Pancreas (tissue), 10 donors: ENCODE data around the gene IL1RL2. TPM values are rescaled to one million over a fixed set of nuclear protein-coding genes. Genes with fewer than 3 reads are reported as not detected.

Experiments
- ATAC-seq, 4 donors: fragments of 200-7000 bp; cut with Tn5 transposase; one replicate each; pipeline versions ENCODE4 v1.8.0 to v1.9.1; 2020; ENCODE audit warnings: mild to moderate bottlenecking in 4 of 4, moderate library complexity in 4 of 4
- DNase-seq, 6 donors: peaks; one replicate each; pipeline ENCODE4 v3.0.0-alpha.2; 2020
- FAIRE-seq: peaks from 2 replicates; lab custom pipeline; 2012; peaks lifted over from hg19 to GRCh38; lab: Jason Lieb, UNC
- H3K27ac ChIP-seq, 4 donors: fragments of 200-600 bp; sonication (generic); 1 replicate in 3 of 4; 2 replicates in 1 of 4; pipeline versions ENCODE4 v1.5.0 to v1.8.0; 2020
- H3K27me3 ChIP-seq, 4 donors: fragments of 200-600 bp; one replicate each; pipeline ENCODE4 v1.8.0; 2021
- H3K36me3 ChIP-seq, 3 donors: fragments of 200-600 bp; sonication (generic) in 1 of 3; one replicate each; pipeline versions ENCODE4 v1.5.0 to v1.8.0; 2020 to 2021
- H3K4me1 ChIP-seq, 3 donors: fragments of 200-600 bp; one replicate each; pipeline ENCODE4 v1.8.0; 2021
- H3K4me3 ChIP-seq, 4 donors: fragments of 200-600 bp; sonication (generic) in 2 of 4; one replicate each; pipeline versions ENCODE4 v1.5.0 to v1.8.0; 2020 to 2021
- H3K9me3 ChIP-seq, 4 donors: fragments of 200-600 bp; one replicate each; pipeline ENCODE4 v1.8.0; 2021
- CTCF ChIP-seq, 4 donors: fragments of 200-600 bp; sonication (generic) in 3 of 4; IDR thresholded peaks; one replicate each; pipeline versions ENCODE4 v1.5.0 to v1.8.0; 2021; ENCODE audit warnings: antibody characterized with exemption in 4 of 4
- WGBS, 2 donors: extraction: QIAGEN DNeasy Blood & Tissue Kit; methylation state at CpG; one replicate each; pipeline ENCODE4 v1.1.7; 2013; 5-methylcytosine and 5-hydroxymethylcytosine counted together
- intact Hi-C, 3 donors: fragments of 100-400 bp; cut with DNase I; formaldehyde crosslinking; loops; one replicate each; pipeline versions ENCODE4 v1.11.1 to v1.14.2; 2022
- polyA plus RNA-seq, 2 donors: library from polyadenylated mRNA; stranded (reverse); fragments of 200-250 nt; gene quantifications; one replicate each; pipeline ENCODE4 v1.2.3, GENCODE V29; 2013
- total RNA-seq, 6 donors: library from RNA; stranded (reverse); fragmentation: NEBNext Ultra II Directional in 4 of 6; extraction: Animal tissue kit (Norgen Biotek cat#: 25700) in 4 of 6; gene quantifications; one replicate each; pipeline versions ENCODE4 v1.2.1 to v1.2.4, GENCODE V29; 2021 to 2023
- donor health status: healthy with polysubstance abuse.
- donor health status: DM: no; HTN: no; CAD: no; lungs with moderate emphysema.
- donor health status: DM: no; HTN: no; CAD: no.
- donor health status: control.
- donor health status: control.
- donor health status: Bipolar disorder and iron deficiency.
- donor health status: DM: yes; HTN: yes; CAD: no.
- donor health status: DM: no; HTN: no; CAD: no.
- donor health status: DM: no; HTN: no; CAD: no.
- donor health status: DM: yes; HTN: yes; CAD: no.

The IL1RL2 gene
- total and polyA plus RNA-seq, 8 donors = 0.12 to 1.2 (median 0.34) TPM

- Histone ChIP-seq H3K4me1 (no peaks in the 10 kb centered on the region), H3K9me3 (peaks cover 0 to under 1% (median 0%) of the 10 kb centered on the region in 4 donors), H3K36me3 (no peaks in the 10 kb centered on the region), H3K27ac (no peak overlapping the region), H3K27me3 (peaks cover 0 to 4% (median 0%) of the 10 kb centered on the region in 4 donors), H3K4me3 (no peak overlapping the region)
- DNase-seq = no peak
- no peak for TF ChIP-seq CTCF (IDR thresholded peaks at IDR 0.05)
- intact Hi-C loops = no loop called here
- ATAC-seq = no peak
- FAIRE-seq = no peak
- WGBS, 2 donors = 53 to 68% methylated on average over 2 of the region's 2 CpGs
These were observed 95.9 kb downstream of the IL1RL2 start for GRCh38 chr2:102282678-102283091.

- TF ChIP-seq CTCF (IDR thresholded peaks at IDR 0.05) = no peak
- intact Hi-C loops = no loop called here
- Histone ChIP-seq H3K27ac (no peak overlapping the region), H3K4me3 (no peak overlapping the region), H3K9me3 (peaks cover 0 to 5% (median 0%) of the 10 kb centered on the region in 4 donors), H3K36me3 (no peaks in the 10 kb centered on the region), H3K4me1 (no peaks in the 10 kb centered on the region), H3K27me3 (no peaks in the 10 kb centered on the region)
- 82 to 86% methylated on average over 1 of the region's 1 CpG for whole genome bisulfite sequencing, 2 donors
- ATAC-seq = no peak
- no peak for DNase-seq
- FAIRE-seq = no peak
These were observed 97.2 kb downstream of the IL1RL2 start for GRCh38 chr2:102283996-102284395.

- WGBS, 2 donors = 92% methylated on average over 3 of the region's 3 CpGs
- intact Hi-C loops = no loop called here
- no peak overlapping the region for H3K4me3 ChIP-seq
- peaks cover 0 to 5% (median 0%) of the 10 kb centered on the region in 4 donors for H3K9me3 ChIP-seq
- no peaks in the 10 kb centered on the region for H3K4me1 ChIP-seq
- no peak for DNase-seq
- H3K27ac ChIP-seq = no peak overlapping the region
- no peaks in the 10 kb centered on the region for H3K27me3 ChIP-seq
- no peak for TF ChIP-seq CTCF (IDR thresholded peaks at IDR 0.05)
- no peak for ATAC-seq
- FAIRE-seq = no peak
- no peaks in the 10 kb centered on the region for H3K36me3 ChIP-seq
These were observed 97.8 kb downstream of the IL1RL2 start for GRCh38 chr2:102284611-102285010.

GRCh38 chr2:102285368-102285767 is 98.5 kb downstream of the IL1RL2 start:
- WGBS, 2 donors = 81 to 91% methylated on average over 2 of the region's 2 CpGs

More at GRCh38 chr2:102285368-102285767, 98.5 kb downstream of the IL1RL2 start:
- TF ChIP-seq CTCF (IDR thresholded peaks at IDR 0.05) = no peak
- H3K9me3 ChIP-seq = peaks cover 0 to 5% (median 0%) of the 10 kb centered on the region in 4 donors
- intact Hi-C loops = no loop called here
- FAIRE-seq (no peak), DNase-seq (no peak), ATAC-seq (no peak)
- H3K4me1 ChIP-seq = no peaks in the 10 kb centered on the region
- H3K27ac ChIP-seq = no peak overlapping the region
- no peaks in the 10 kb centered on the region for H3K27me3 ChIP-seq
- no peak overlapping the region for H3K4me3 ChIP-seq
- no peaks in the 10 kb centered on the region for H3K36me3 ChIP-seq
